ENCODE measurements around the gene MRPS9. TPM values are rescaled to one million over a fixed set of nuclear protein-coding genes. Genes with fewer than 3 reads are reported as not detected.
A peak's percentile ranks its signal among the peaks of the same experiment; 100 is the strongest.

MRPS9 gene
- polyA plus RNA-seq, 1 donor from 2014 or later, result 43.5 TPM

DNA sequence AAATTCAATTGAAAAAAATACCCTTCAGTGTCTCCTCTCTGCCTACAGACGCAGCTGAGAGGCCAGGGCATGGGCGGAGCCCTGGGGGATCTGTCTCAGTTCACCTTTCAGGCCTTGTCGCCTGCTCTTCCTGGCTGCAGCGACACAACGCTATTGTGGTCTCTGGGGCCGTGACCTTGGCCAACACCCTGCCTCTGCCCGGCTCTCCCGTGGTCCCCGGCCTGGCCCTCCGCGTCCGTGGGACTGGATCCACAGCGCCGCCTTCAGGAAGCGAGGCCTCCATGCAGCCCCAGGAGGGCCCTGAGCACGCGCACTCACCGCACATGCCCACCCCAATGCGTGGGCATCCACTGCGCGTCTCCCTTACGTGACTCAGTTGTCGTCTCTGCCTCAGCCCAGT is 81.1 kb downstream of the MRPS9 start:
- Histone ChIP-seq H3K9me2 (ENCODE audit: insufficient read depth, low read length) (no peaks in the 10 kb centered on the region), H3K4me2 (ENCODE audit: low read length) (no peak overlapping the region), H3K36me3 (ENCODE audit: insufficient read depth, low read length) (no peaks in the 10 kb centered on the region), H3K79me2 (replicated peaks; ENCODE audit: insufficient read depth, low read length) (no peaks in the 10 kb centered on the region), H2AFZ (ENCODE audit: low read depth, low read length) (no peak overlapping the region), H4K20me1 (ENCODE audit: insufficient read depth) (no peaks in the 10 kb centered on the region), H3K9ac (ENCODE audit: low read length) (no peak overlapping the region), H3K27me3 (ENCODE audit: insufficient read depth, low read depth, low read length) (no peaks in the 10 kb centered on the region), H3K4me3 (ENCODE audit: low read length) (no peak overlapping the region), H3K9me3 (ENCODE audit: low read length) (no peaks in the 10 kb centered on the region), H3F3A (ENCODE audit: insufficient read depth, low read length, poor library complexity, severe bottlenecking) (no peaks in the 10 kb centered on the region), H3K27ac (ENCODE audit: low read length) (no peak overlapping the region)
- no peak for TF ChIP-seq MXI1 (conservative IDR thresholded peaks at IDR 0.05; ENCODE audit: poor library complexity, severe bottlenecking)
- TF ChIP-seq RAD21 (conservative IDR thresholded peaks at IDR 0.05), result no peak
- TF ChIP-seq POLR2AphosphoS5 (IDR thresholded peaks at IDR 0.05), result no peak
- TF ChIP-seq SMC3 (conservative IDR thresholded peaks at IDR 0.05; ENCODE audit: poor library complexity), result no peak
- TF ChIP-seq, protein P1, sequence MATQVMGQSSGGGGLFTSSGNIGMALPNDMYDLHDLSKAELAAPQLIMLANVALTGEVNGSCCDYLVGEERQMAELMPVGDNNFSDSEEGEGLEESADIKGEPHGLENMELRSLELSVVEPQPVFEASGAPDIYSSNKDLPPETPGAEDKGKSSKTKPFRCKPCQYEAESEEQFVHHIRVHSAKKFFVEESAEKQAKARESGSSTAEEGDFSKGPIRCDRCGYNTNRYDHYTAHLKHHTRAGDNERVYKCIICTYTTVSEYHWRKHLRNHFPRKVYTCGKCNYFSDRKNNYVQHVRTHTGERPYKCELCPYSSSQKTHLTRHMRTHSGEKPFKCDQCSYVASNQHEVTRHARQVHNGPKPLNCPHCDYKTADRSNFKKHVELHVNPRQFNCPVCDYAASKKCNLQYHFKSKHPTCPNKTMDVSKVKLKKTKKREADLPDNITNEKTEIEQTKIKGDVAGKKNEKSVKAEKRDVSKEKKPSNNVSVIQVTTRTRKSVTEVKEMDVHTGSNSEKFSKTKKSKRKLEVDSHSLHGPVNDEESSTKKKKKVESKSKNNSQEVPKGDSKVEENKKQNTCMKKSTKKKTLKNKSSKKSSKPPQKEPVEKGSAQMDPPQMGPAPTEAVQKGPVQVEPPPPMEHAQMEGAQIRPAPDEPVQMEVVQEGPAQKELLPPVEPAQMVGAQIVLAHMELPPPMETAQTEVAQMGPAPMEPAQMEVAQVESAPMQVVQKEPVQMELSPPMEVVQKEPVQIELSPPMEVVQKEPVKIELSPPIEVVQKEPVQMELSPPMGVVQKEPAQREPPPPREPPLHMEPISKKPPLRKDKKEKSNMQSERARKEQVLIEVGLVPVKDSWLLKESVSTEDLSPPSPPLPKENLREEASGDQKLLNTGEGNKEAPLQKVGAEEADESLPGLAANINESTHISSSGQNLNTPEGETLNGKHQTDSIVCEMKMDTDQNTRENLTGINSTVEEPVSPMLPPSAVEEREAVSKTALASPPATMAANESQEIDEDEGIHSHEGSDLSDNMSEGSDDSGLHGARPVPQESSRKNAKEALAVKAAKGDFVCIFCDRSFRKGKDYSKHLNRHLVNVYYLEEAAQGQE (IDR thresholded peaks at IDR 0.05; ENCODE audit: borderline replicate concordance), result no peak
- peak; percentile 20 for TF ChIP-seq CTCF (IDR thresholded peaks at IDR 0.05; ENCODE audit: poor library complexity, severe bottlenecking)

GRCh38 chr2:105121434-105121833 is 83.6 kb downstream of the MRPS9 start:
- no peaks in the 10 kb centered on the region for H3K27me3 ChIP-seq (ENCODE audit: insufficient read depth, low read depth, low read length)
- no peaks in the 10 kb centered on the region for H3K9me2 ChIP-seq (ENCODE audit: insufficient read depth, low read length)
- no peaks in the 10 kb centered on the region for H3K36me3 ChIP-seq (ENCODE audit: insufficient read depth, low read length)
- no peaks in the 10 kb centered on the region for H3F3A ChIP-seq (ENCODE audit: insufficient read depth, low read length, poor library complexity, severe bottlenecking)
- TF ChIP-seq EZH2 (IDR thresholded peaks at IDR 0.05; ENCODE audit: borderline replicate concordance, insufficient read depth, low read length, poor library complexity, severe bottlenecking) (no peak), TAF1 (IDR thresholded peaks at IDR 0.05; ENCODE audit: low read depth) (no peak), EP300 (conservative IDR thresholded peaks at IDR 0.05; ENCODE audit: poor library complexity, severe bottlenecking) (no peak), MXI1 (conservative IDR thresholded peaks at IDR 0.05; ENCODE audit: poor library complexity, severe bottlenecking) (no peak), POLR2AphosphoS5 (IDR thresholded peaks at IDR 0.05) (no peak), RAD21 (conservative IDR thresholded peaks at IDR 0.05) (no peak), SMC3 (conservative IDR thresholded peaks at IDR 0.05; ENCODE audit: poor library complexity) (no peak), CTCF (IDR thresholded peaks at IDR 0.05; ENCODE audit: poor library complexity, severe bottlenecking) (no peak)
- no peak overlapping the region for H3K27ac ChIP-seq (ENCODE audit: low read length)
- H3K79me2 ChIP-seq (replicated peaks; ENCODE audit: insufficient read depth, low read length), result no peaks in the 10 kb centered on the region
- no peaks in the 10 kb centered on the region for H3K9me3 ChIP-seq (ENCODE audit: low read length)
- H3K4me3 ChIP-seq (ENCODE audit: low read length), result no peak overlapping the region
- H3K4me2 ChIP-seq (ENCODE audit: low read length), result no peak overlapping the region
- H2AFZ ChIP-seq (ENCODE audit: low read depth, low read length), result no peak overlapping the region
- no peak overlapping the region for H3K9ac ChIP-seq (ENCODE audit: low read length)
- no peaks in the 10 kb centered on the region for H4K20me1 ChIP-seq (ENCODE audit: insufficient read depth)

All from neural cell (in vitro differentiated cells).